Parathyroid adenoma (tissue), 2 donors: ENCODE data around the gene PLEKHG5.

Experiments used
- H2AFZ ChIP-seq: fragments of 300-600 bp; sonication (generic); one replicate; pipeline ENCODE4 v1.7.0; 2017; ENCODE audit warnings: antibody characterized with exemption, mild to moderate bottlenecking
- H3K27ac ChIP-seq: fragments of 300-600 bp; sonication (generic); one replicate; pipeline ENCODE4 v1.7.0; 2017
- H3K27me3 ChIP-seq: fragments of 300-600 bp; sonication (generic); one replicate; pipeline ENCODE4 v1.7.0; 2017; ENCODE audit warnings: low read length; ENCODE audit not compliant: control insufficient read depth, insufficient read depth
- H3K36me3 ChIP-seq: fragments of 300-600 bp; sonication (generic); one replicate; pipeline ENCODE4 v1.7.0; 2017; ENCODE audit warnings: low read length; ENCODE audit not compliant: control insufficient read depth, insufficient read depth
- H3K4me1 ChIP-seq: fragments of 300-600 bp; sonication (generic); one replicate; pipeline ENCODE4 v1.7.0; 2017; ENCODE audit warnings: control low read depth
- H3K4me2 ChIP-seq: fragments of 300-600 bp; sonication (generic); one replicate; pipeline ENCODE4 v1.7.0; 2017; ENCODE audit warnings: low read length
- H3K4me3 ChIP-seq: fragments of 300-600 bp; sonication (generic); one replicate; pipeline ENCODE4 v1.7.0; 2017; ENCODE audit warnings: low read depth, low read length
- H3K79me2 ChIP-seq: fragments of 300-600 bp; sonication (generic); one replicate; pipeline ENCODE4 v1.7.0; 2017; ENCODE audit warnings: control low read depth
- H3K9ac ChIP-seq: fragments of 300-600 bp; sonication (generic); one replicate; pipeline ENCODE4 v1.7.0; 2017; ENCODE audit warnings: mild to moderate bottlenecking
- H3K9me3 ChIP-seq: fragments of 300-600 bp; sonication (generic); one replicate; pipeline ENCODE4 v1.7.0; 2017; ENCODE audit warnings: low read length; ENCODE audit not compliant: control insufficient read depth
- TF ChIP-seq, protein P1 (sequence below): fragments of 300-600 bp; sonication (generic); IDR thresholded peaks from one replicate; pipeline ENCODE4 v1.7.0; 2017; ENCODE audit warnings: antibody characterized with exemption, mild to moderate bottlenecking
- donor health status: primary hyperparathyroidism.

Gene PLEKHG5

DNA sequence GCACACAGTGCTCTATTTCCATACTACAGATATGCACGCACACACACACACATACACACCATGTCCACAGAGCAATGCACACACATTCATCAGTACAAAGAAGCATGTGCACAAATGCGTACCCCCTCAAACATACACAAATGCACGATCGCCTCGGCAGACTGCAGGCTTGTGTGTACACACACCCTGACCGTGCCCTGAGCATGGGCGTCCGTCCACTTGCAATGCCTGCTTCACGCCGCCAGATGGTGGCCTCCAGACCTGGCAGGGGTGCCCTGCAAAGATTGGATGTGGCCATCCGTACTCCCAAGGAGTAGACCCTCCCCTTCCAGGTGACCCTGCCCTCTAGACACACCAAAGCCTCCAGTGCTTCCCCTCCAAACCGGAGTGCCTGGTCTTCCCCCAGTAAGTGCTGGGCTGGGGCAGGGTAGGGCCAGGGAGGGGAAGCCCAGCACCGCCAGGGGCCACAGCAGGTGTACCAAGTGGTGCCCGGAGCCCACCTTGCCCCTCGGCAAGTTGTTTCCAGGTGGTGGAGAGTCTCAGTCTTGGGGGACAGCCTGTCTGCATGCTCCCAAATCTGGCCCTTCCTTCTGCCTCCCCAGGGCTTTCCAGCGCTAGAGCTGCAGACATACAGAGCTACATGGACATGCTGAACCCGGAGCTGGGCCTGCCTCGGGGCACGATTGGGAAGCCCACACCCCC lies 46.3 kb downstream of the PLEKHG5 start:
- no peaks in the 10 kb centered on the region for H3K27me3 ChIP-seq
- TF ChIP-seq, protein P1, sequence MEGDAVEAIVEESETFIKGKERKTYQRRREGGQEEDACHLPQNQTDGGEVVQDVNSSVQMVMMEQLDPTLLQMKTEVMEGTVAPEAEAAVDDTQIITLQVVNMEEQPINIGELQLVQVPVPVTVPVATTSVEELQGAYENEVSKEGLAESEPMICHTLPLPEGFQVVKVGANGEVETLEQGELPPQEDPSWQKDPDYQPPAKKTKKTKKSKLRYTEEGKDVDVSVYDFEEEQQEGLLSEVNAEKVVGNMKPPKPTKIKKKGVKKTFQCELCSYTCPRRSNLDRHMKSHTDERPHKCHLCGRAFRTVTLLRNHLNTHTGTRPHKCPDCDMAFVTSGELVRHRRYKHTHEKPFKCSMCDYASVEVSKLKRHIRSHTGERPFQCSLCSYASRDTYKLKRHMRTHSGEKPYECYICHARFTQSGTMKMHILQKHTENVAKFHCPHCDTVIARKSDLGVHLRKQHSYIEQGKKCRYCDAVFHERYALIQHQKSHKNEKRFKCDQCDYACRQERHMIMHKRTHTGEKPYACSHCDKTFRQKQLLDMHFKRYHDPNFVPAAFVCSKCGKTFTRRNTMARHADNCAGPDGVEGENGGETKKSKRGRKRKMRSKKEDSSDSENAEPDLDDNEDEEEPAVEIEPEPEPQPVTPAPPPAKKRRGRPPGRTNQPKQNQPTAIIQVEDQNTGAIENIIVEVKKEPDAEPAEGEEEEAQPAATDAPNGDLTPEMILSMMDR, result peak; percentile 66
- peaks cover 6% of the 10 kb centered on the region for H3K4me1 ChIP-seq

DNA sequence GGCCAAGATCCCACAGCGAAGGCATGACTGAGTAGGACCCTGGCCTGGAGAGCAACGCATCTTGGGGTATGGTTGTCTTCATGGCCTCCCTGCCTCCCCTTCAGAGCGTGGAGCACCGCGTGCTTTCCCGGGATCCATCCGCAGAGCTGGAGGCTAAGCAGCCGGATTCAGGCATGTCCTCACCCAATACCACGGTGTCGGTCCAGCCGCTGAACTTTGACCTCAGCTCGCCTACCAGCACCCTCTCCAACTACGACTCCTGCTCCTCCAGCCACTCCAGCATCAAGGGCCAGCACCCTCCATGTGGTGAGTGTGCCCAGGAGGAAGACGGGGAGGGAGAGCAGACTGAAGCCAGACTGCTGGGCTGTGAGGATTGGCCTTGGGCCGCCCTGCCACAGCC lies 47.1 kb downstream of the PLEKHG5 start:
- Histone ChIP-seq H2AFZ (no peak overlapping the region), H3K27me3 (no peaks in the 10 kb centered on the region), H3K79me2 (no peaks in the 10 kb centered on the region)

More for the DNA sequence above, 46.3 kb downstream of the PLEKHG5 start:
- Histone ChIP-seq H3K4me2 (no peak overlapping the region), H3K9me3 (no peaks in the 10 kb centered on the region), H3K27ac (no peak overlapping the region), H3K9ac (no peak overlapping the region), H3K79me2 (no peaks in the 10 kb centered on the region), H3K36me3 (no peaks in the 10 kb centered on the region), H2AFZ (no peak overlapping the region), H3K4me3 (no peak overlapping the region)

DNA sequence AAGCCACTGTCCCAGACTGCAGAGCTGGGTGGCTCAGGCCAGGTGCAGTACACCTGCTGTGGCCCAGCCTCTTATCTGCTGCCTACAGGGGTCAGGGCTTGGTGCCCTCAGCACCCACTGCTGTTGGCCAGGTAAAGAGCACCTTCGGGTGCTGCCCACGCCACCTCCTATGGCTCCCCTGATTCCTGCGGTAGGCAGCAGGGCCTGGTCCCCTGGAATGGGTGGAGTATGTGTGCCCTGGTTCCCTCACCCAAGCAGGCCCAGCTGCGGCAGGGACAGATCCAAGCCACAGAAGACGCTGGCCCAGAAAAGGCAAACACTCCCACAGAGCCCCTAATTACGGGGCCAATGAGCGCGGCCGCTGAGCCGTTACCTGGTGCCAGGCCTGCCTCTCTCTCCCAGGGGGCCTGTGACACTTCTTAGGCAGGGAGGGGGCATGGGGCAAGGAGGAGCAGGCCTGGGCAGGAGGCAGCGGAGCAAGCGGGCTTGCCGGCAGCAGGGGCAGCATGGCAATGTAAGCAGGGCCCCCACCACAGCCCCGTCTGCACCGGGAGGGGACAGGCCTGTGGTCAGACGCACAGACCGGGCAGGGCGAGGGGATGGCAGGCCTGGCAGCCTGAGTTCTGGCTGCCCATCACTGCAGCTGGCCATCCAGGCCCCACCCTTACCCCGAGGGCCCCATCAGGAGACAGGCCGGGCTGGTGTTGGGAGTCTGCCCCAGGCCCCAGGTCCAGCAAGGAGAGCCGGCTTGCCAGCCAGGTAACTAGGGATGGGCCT lies 47.9 kb downstream of the PLEKHG5 start:
- Histone ChIP-seq H2AFZ (no peak overlapping the region), H3K27ac (no peak overlapping the region), H3K4me3 (no peak overlapping the region), H3K9me3 (no peaks in the 10 kb centered on the region), H3K9ac (no peak overlapping the region), H3K36me3 (no peaks in the 10 kb centered on the region), H3K4me1 (peaks cover 3% of the 10 kb centered on the region), H3K79me2 (no peaks in the 10 kb centered on the region), H3K4me2 (no peak overlapping the region), H3K27me3 (no peaks in the 10 kb centered on the region)
- TF ChIP-seq, protein P1, result no peak

More for the DNA sequence above, 47.1 kb downstream of the PLEKHG5 start:
- H3K27ac ChIP-seq, result no peak overlapping the region
- H3K9me3 ChIP-seq, result no peaks in the 10 kb centered on the region
- H3K4me3 ChIP-seq, result no peak overlapping the region
- no peaks in the 10 kb centered on the region for H3K36me3 ChIP-seq
- H3K9ac ChIP-seq, result no peak overlapping the region
- H3K4me1 ChIP-seq, result no peaks in the 10 kb centered on the region
- H3K4me2 ChIP-seq, result no peak overlapping the region
- TF ChIP-seq, protein P1, result no peak

DNA sequence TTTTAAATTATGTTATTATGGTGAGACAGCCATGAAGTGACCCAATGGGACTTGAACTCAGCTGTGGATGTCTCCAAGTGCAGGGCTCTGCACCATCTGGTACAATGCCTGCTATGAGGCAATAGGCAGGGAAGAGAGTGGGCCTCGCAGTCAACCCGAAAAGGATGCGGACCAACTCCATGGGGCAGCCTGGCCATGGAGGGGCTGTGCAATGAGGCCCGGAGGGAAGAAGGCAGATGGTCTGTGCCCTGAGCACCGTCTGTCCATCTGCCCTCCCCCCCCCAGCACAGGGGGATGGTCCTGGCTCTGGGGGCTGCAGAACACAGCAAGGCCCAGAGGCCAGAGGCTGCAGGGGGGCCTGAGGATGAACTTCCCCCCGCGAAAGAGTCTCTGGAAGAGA lies 49.9 kb downstream of the PLEKHG5 start:
- Histone ChIP-seq H2AFZ (no peak overlapping the region), H3K27ac (no peak overlapping the region), H3K9me3 (no peaks in the 10 kb centered on the region), H3K4me2 (no peak overlapping the region), H3K4me3 (no peak overlapping the region), H3K36me3 (no peaks in the 10 kb centered on the region), H3K27me3 (no peaks in the 10 kb centered on the region), H3K79me2 (no peaks in the 10 kb centered on the region), H3K4me1 (peaks cover 13% of the 10 kb centered on the region), H3K9ac (no peak overlapping the region)
- TF ChIP-seq, protein P1, result no peak
